Left lobe of liver (tissue), 2 donors: Measurements from ENCODE around the gene RNF224. TPM values are rescaled to one million over a fixed set of nuclear protein-coding genes. Genes with fewer than 3 reads are reported as not detected.
A peak's percentile ranks its signal among the peaks of the same experiment; 100 is the strongest.

Experiments used
- ATAC-seq: fragments of 200-7000 bp; cut with Tn5 transposase; one replicate; pipeline ENCODE4 v1.9.1; 2020; ENCODE audit warnings: mild to moderate bottlenecking, moderate library complexity
- DNase-seq: peaks from one replicate; pipeline ENCODE4 v3.0.0-alpha.2; 2020; ENCODE audit warnings: low spot score
- total RNA-seq: library from RNA; stranded (reverse); gene quantifications from one replicate; pipeline ENCODE4 v1.2.1, GENCODE V29; 2021
- donor health status: DM: no; HTN: no; CAD: no; lungs with moderate emphysema.
- donor health status: DM: no; HTN: yes; CAD: no.

The RNF224 gene
- total RNA-seq, 1 donor from 2014 or later = not detected

- DNase-seq = no peak
- ATAC-seq = no peak
Measured at GRCh38 chr9:137191691-137192447, 35.4 kb upstream of the RNF224 start.

DNA sequence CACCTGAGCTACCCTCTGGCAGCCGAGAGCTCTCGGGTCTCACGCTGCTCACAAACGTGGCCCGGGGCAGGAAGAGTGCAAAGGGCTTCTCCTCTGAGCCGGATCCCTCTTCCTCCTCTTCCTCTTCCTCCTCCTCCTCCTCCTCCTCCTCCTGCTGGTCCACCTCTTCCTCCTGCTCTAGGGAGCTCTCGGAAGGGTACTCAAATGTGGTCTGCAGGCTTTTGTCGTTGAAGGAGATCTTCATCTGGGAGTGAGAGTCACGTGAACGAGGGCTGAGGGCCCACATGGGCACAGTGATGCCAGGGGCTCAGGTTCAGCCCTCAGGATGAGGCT lies 34.9 kb upstream of the RNF224 start:
- ATAC-seq = no peak
- no peak for DNase-seq

DNA sequence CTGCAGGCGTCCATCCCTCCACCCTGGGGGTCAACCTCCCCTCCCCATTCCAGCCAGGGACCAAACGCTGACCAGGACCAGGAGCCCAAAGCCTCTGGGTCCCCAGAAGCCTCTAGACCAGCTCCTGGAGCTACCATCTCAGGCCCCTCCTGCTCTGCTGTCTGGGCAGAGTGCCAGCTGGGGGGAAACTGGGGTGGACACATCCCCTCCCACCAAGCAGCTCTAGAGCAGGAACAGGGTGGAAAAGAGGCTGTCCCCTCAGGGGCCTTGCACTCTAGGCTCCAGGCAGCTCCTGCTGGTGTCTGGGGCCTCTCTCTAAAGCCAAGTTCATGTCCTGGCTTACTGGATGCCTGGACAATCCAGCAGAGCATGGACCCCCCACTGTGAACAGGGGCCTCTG lies 34.4 kb upstream of the RNF224 start:
- no peak for ATAC-seq
- DNase-seq = no peak

GRCh38 chr9:137193771-137194170 lies 33.5 kb upstream of the RNF224 start:
- DNase-seq (no peak), ATAC-seq (no peak)

GRCh38 chr9:137194388-137194787 lies 32.9 kb upstream of the RNF224 start:
- ATAC-seq = peak; percentile 27

GRCh38 chr9:137194909-137195308 lies 32.4 kb upstream of the RNF224 start:
- ATAC-seq (peak; percentile 27), DNase-seq (no peak)

More at GRCh38 chr9:137194388-137194787, 32.9 kb upstream of the RNF224 start:
- DNase-seq = peak; percentile 71

- no peak for DNase-seq
Measured at GRCh38 chr9:137195525-137196220, 31.6 kb upstream of the RNF224 start.

DNA sequence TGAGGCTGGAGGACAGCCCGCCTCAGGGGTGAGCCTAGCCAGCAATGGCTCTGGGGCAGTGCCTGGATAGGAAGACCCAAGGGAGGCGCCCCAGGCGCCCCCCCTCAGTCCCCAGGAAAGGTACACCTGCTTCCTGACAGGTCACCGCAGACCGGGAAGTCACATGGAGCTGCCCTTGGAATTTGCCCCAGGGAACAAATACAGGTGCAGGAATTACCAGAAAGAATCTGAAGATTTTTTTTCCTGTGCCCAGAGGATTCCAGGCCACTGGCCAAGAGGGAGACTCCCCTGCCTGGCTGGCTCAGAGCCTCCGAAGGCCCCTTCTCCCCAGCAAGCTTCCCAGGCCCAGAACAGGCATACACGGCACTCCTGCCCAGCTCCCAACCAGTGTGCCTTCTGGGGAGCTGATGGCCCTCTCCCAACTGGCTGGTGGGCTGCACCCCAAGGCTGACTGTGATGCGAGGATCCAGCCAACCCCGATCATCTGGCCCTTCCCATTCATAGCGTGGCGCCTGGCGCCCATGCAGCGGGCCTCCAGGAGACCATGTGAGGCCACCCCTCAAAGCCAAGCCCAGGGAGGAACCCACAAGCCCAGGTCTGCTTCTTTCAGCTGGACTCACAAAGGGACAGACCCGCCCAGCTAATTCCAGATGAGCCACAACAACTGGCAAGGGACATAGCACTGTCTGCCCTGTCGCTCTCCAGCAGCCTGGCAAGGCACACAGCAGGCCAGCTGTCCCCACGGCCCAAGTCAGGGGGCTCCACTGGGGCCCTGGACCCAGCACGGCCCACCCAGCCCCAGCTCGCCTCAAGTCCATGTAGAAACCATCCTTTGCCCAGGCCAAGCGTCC lies 29.0 kb upstream of the RNF224 start:
- DNase-seq = peak; percentile 76
- peak; percentile 6 for ATAC-seq

More at GRCh38 chr9:137195525-137196220, 31.6 kb upstream of the RNF224 start:
- peak; percentile 16 for ATAC-seq

DNA sequence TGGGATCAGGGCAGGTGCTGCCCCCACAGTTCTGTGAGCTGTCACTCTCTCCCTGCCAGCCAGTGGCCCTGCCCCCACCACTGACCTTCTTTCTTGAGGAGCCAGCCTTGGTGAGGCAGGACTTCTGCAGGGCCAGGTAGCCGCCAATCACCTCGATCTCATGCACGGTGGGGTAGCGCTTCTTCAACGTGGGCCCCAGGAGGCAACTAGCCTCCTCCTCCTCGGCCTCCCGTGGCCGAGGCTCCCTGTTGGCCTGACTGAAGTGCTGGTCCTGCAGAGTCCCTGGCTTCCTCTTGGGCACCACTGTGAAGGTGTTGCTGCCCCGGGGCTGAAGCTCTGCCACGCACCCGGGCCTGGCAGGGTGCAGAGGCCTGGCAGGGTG lies 28.4 kb upstream of the RNF224 start:
- DNase-seq (no peak), ATAC-seq (no peak)

DNA sequence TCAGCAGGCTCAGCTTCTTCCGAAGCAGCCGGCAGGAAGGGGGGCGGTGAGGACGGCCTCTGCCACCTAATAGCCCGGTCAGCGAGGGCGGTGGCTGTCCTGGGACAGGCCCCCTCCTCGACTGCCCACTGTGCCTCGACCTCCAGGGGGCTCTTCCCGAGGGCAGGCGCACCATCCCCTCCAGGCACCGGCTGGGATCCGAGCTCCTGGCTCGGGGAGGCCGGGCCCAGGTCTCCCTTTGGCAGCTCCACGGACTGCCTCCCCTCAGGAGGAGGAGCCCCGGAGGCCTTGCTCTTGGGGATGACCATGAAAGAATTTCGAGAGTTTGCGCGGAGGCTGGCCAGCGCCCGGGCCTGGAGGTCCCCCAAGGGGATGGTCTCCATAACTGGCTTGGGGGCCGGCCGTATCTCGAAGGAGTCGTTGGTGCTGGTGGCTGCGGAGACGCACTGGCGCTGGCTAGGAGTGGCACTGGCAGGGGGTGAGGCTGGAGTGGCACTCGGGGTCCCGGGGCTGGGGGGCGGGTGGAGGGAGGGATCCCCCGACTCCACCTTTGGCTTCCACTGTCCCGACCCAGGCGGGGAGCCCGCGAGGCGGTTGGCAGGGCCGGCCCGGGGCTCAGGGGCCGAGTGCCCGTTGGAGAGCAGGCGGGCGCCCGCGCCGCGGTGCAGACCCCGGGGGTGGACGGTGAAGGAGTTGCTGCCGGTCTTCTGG lies 27.7 kb upstream of the RNF224 start:
- DNase-seq (no peak), ATAC-seq (no peak)

GRCh38 chr9:137200311-137201204 lies 26.7 kb upstream of the RNF224 start, which contains the start of gene TPRN:
TPRN (minus strand) TSS chr9:137200741; CDS start chr9:137200711, 30 bp downstream.
- ATAC-seq (peak; percentile 81), DNase-seq (peak; percentile 100)

DNA sequence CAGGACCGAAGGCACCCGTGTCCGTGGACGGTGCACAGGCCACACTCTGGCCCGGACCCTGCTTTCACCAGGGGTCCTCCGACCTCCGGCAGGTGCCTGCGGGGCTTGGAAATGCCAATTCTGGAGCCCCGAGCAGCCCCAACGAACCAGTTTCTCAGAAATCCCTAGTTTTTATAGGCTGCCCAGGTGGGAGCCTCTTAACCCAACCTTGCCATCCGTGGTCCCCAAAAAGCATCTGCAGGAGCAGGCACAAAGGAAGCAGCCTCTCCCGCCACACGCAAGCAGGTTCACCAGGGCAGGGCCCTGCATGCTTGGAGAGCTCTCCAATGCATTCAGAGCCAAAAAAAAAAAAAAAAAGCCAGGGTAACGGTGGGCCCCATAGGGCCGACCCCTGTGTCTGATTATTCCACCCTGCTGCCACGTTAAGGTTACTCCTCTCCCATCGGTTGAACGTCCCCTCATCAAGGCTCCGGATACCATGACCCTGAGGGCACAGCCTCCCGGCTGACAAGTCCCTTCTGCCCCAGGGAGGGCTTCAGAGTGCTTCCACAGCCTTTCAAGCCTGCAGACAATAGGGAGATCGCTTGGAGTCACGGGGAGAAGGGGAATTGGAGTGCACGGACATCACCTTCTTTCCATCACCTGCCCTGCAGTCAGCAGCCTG lies 26.0 kb upstream of the RNF224 start:
- no peak for ATAC-seq

DNA sequence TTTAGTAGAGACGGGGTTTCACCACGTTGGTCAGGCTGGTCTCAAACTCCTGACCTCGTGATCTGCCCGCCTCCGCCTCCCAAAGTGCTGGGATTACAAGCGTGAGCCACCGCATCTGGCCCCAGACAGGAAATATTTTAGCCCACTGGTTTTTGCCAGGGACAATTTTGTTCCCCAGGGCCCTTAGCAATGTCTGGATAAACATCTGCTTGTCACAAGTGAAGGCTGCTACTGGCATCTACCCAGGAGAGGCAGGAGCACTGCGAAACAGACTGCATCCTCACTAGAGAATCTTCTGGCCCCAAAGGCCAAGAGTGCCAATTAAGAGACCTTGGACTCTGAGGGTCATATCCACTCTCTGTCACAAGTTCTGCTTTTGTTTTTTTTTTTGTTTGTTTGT lies 24.3 kb upstream of the RNF224 start:
- DNase-seq (no peak), ATAC-seq (no peak)

More for the DNA sequence above, 26.0 kb upstream of the RNF224 start:
- DNase-seq = no peak

DNA sequence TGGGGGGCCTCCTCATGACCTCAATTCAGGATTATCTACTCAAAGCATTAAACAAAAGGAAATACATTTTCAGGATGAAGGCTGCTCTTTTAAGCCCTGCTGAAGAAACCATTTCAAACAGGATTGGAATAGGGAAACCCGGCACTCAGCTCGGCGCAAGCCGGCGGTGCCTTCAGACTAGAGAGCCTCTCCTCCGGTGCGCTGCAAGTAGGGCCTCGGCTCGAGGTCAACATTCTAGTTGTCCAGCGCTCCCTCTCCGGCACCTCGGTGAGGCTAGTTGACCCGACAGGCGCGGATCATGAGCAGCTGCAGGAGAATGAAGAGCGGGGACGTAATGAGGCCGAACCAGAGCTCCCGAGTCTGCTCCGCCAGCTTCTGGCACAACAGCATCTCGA lies 22.6 kb upstream of the RNF224 start:
- ATAC-seq (no peak), DNase-seq (no peak)

DNA sequence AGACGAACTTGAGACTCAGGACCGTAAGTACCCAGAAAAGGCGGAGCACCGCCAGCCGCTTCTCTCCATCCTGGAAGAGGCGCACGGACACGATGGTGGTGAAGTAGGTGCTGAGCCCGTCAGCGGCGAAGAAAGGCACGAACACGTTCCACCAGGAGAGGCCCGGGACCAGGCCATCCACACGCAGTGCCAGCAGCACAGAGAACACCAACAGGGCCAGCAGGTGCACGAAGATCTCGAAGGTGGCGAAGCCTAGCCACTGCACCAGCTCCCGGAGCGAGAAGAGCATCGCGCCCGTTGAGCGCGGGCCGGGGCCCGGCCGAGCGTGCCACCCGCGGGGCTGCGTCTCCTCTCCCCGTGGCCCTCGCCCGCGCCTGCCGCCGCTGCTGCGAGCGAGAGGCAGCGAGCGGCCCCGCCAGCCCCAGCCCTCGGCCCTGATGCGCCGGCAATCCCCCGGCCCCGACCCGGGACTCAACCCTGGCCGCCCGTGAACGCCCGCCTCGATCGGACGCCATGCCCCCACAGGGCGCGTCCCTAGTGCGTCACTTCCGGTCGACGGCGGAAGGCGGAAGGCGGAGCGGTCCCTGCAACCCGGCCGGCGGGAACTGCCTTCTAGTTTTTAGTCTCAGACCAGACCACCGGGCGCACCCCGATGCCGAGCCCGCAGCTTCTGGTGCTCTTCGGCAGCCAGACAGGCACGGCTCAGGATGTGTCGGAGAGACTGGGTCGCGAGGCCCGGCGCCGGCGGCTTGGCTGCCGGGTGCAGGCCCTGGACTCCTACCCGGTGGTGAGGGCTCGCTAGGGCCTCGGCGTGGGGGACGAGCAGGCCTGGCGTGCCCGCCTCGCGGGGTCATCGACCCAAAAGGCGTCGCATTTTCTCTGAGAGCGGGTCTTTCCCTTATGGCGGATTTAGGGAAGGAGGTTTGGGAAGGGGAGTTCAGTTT lies 21.9 kb upstream of the RNF224 start, which contains the start of the genes NDOR1 and TMEM203:
Gene NDOR1, plus strand, starts transcription at position 575 of the 944 bp plus-strand sequence. Its CDS starts 78 bp downstream, at position 653.
Gene TMEM203, minus strand, starts transcription at position 523 of the 944 bp plus-strand sequence. Its CDS starts 234 bp downstream, at position 289.
- ATAC-seq = peak; percentile 57
- DNase-seq = peak; percentile 94

GRCh38 chr9:137206602-137207001 lies 20.7 kb upstream of the RNF224 start:
- DNase-seq (no peak), ATAC-seq (no peak)

DNA sequence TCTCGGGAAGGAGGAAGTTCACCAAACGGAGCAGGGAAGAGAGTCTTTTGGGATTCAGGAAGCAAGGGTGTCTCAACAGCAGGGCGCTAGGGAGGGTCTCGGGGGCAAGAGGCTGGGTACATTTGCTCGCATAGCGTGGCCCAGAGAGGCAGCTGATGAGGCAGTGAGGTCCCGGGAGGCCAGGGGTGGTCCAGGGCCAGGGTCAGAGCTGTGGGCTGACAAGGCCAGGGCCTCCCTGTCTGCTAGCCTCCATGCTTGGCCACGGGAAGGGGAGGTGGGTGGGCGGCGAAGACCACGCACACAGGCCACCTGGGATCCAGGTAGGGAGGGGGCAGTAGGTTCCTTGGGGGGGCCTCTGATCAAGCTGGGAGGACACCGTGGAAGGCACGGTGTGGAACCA lies 15.8 kb upstream of the RNF224 start:
- DNase-seq (no peak), ATAC-seq (no peak)

- ATAC-seq (no peak), DNase-seq (no peak)
Measured at GRCh38 chr9:137212520-137212919, 14.8 kb upstream of the RNF224 start.
